HCT116 (cell line): Measurements from ENCODE around the gene AARS2. TPM values are rescaled to one million over a fixed set of nuclear protein-coding genes. Genes with fewer than 3 reads are reported as not detected.

ENCODE experiments used
- ATAC-seq: fragments of 200-7000 bp; cut with Tn5 transposase; 2 replicates; pipeline ENCODE4 v1.9.1; 2020; ENCODE audit warnings: mild to moderate bottlenecking, moderate library complexity
- BruUV-seq: library from RNA; stranded (reverse); fragments of 400-500 nt; replicated peaks from 2 replicates; lab custom pipeline; 2021; lab: Mats Ljungman, UMichigan
- CTCF ChIA-PET: fragments of 300-600 bp; sonication (Branson Sonifier 250); formaldehyde crosslinking; loops from one replicate; lab custom pipeline; 2021; ENCODE audit warnings: antibody characterized with exemption; lab: Charles Lee
- POLR2A ChIA-PET: fragments of 300-600, 350-600 bp; sonication (Branson Sonifier 250); formaldehyde crosslinking; loops from one replicate; lab custom pipeline; 2021; ENCODE audit warnings: antibody characterized with exemption; lab: Charles Lee
- RAD21 ChIA-PET, 2 experiments: fragments of 300-600 bp; sonication (Branson Sonifier 250); formaldehyde crosslinking; loops; one replicate each; lab custom pipeline; 2023; ENCODE audit warnings: low total read pairs in 2 of 2; ENCODE audit not compliant: uncharacterized antibody in 2 of 2, unreplicated experiment in 2 of 2, low non-redundant PET in 1 of 2; lab: Charles Lee
- DNase-seq: peaks from one replicate; pipeline ENCODE4 v3.0.0-alpha.2; 2010; ENCODE audit warnings: low read depth, low spot score
- H2AFZ ChIP-seq: fragments of 200-600 bp; shearing (Covaris generic), sonication (generic); 2 replicates; pipeline ENCODE4 v1.6.1; 2017; ENCODE audit warnings: low read depth, mixed run types, mixed read lengths, antibody characterized with exemption, low read length; ENCODE audit not compliant: poor library complexity, severe bottlenecking
- H3K27ac ChIP-seq: 2 replicates; pipeline ENCODE4 v1.5.1; 2012; ENCODE audit warnings: low read depth, low read length
- H3K27me3 ChIP-seq: fragments of 200-600 bp; sonication (generic); 2 replicates; pipeline ENCODE4 v1.6.1; 2016; ENCODE audit warnings: mixed run types, low read length, mixed read lengths; ENCODE audit not compliant: insufficient read depth
- H3K36me3 ChIP-seq, 2 experiments: fragments of 200-500 bp in 1 of 2; fragments of 200-600 bp in 1 of 2; sonication (Bioruptor generic) in 1 of 2; sonication (generic) in 1 of 2; 2 replicates each; pipeline versions ENCODE4 v1.5.1 to v1.6.1; 2014 to 2016; ENCODE audit warnings: low read length in 2 of 2, inconsistent platforms in 1 of 2, mixed read lengths in 1 of 2, mixed run types in 1 of 2; ENCODE audit not compliant: insufficient read depth in 2 of 2, control insufficient read depth in 1 of 2
- H3K4me1 ChIP-seq, 2 experiments: fragments of 200-600 bp in 1 of 2; sonication (generic) in 1 of 2; 2 replicates each; pipeline versions ENCODE4 v1.5.1 to v1.6.1; 2012 to 2017; ENCODE audit warnings: low read length in 2 of 2, inconsistent platforms in 1 of 2, mild to moderate bottlenecking in 1 of 2, mixed read lengths in 1 of 2, mixed run types in 1 of 2, moderate library complexity in 1 of 2; ENCODE audit not compliant: insufficient read depth in 2 of 2, control insufficient read depth in 1 of 2
- H3K4me2 ChIP-seq: fragments of 200-600 bp; sonication (generic); 2 replicates; pipeline ENCODE4 v1.6.1; 2017; ENCODE audit warnings: mixed run types, low read length, mixed read lengths
- H3K4me3 ChIP-seq, 2 experiments: fragments of 200-600 bp in 1 of 2; sonication (generic) in 1 of 2; replicated peaks in 1 of 2; 2 replicates each; pipeline ENCODE4 v1.5.1; 2011 to 2016; ENCODE audit warnings: low read length in 2 of 2, control low read depth in 1 of 2, low read depth in 1 of 2, mild to moderate bottlenecking in 1 of 2, mixed read lengths in 1 of 2, mixed run types in 1 of 2
- H3K79me2 ChIP-seq: fragments of 200-600 bp; sonication (generic); 2 replicates; pipeline ENCODE4 v1.6.1; 2017; ENCODE audit warnings: mild to moderate bottlenecking, mixed run types, low read length, moderate library complexity, mixed read lengths; ENCODE audit not compliant: insufficient read depth
- H3K9ac ChIP-seq: fragments of 200-600 bp; sonication (generic); 2 replicates; pipeline ENCODE4 v1.6.1; 2016; ENCODE audit warnings: low read length, mixed read lengths
- H3K9me2 ChIP-seq: fragments of 200-600 bp; sonication (generic), shearing (Covaris generic); 2 replicates; pipeline ENCODE4 v1.6.1; 2017; ENCODE audit warnings: mixed run types, mild to moderate bottlenecking, moderate library complexity; ENCODE audit not compliant: insufficient read depth
- H3K9me3 ChIP-seq, 2 experiments: fragments of 200-500 bp in 1 of 2; fragments of 200-600 bp in 1 of 2; sonication (Bioruptor generic) in 1 of 2; sonication (generic) in 1 of 2; 2 replicates each; pipeline ENCODE4 v1.6.1; 2014 to 2017; ENCODE audit warnings: low read length in 2 of 2, mixed read lengths in 2 of 2, inconsistent platforms in 1 of 2, low read depth in 1 of 2, mild to moderate bottlenecking in 1 of 2, mixed run types in 1 of 2, moderate library complexity in 1 of 2; ENCODE audit not compliant: control insufficient read depth in 1 of 2, insufficient read depth in 1 of 2
- H4K20me1 ChIP-seq: fragments of 200-600 bp; sonication (generic), shearing (Covaris generic); 2 replicates; pipeline ENCODE4 v1.6.1; 2017; ENCODE audit warnings: mixed run types, mild to moderate bottlenecking, moderate library complexity; ENCODE audit not compliant: insufficient read depth
- CBX3 ChIP-seq: IDR thresholded peaks from 2 replicates; pipeline ENCODE4 v1.6.1; 2012; ENCODE audit warnings: low read depth
- EZH2 ChIP-seq: fragments of 200-600 bp; sonication (generic); IDR thresholded peaks from 2 replicates; pipeline ENCODE4 v1.6.1; 2017; ENCODE audit warnings: antibody characterized with exemption, mixed run types
- FOSL1 ChIP-seq: IDR thresholded peaks from 2 replicates; pipeline ENCODE4 v1.6.1; 2012; ENCODE audit warnings: low read depth
- JUND ChIP-seq: IDR thresholded peaks from 2 replicates; pipeline ENCODE4 v1.6.1; 2012
- POLR2AphosphoS5 ChIP-seq: IDR thresholded peaks from 2 replicates; pipeline ENCODE4 v1.6.1; 2011; ENCODE audit warnings: mild to moderate bottlenecking, low read depth, low read length, moderate library complexity
- RAD21 ChIP-seq: IDR thresholded peaks from 2 replicates; pipeline ENCODE4 v1.6.1; 2012; ENCODE audit warnings: low read depth, mild to moderate bottlenecking
- SIN3A ChIP-seq: IDR thresholded peaks from 2 replicates; pipeline ENCODE4 v1.6.1; 2012; ENCODE audit warnings: low read depth
- SP1 ChIP-seq: IDR thresholded peaks from 2 replicates; pipeline ENCODE4 v1.6.1; 2012; ENCODE audit warnings: low read depth
- SRF ChIP-seq: IDR thresholded peaks from 2 replicates; pipeline ENCODE4 v1.6.1; 2012; ENCODE audit warnings: low read depth
- TCF7L2 ChIP-seq: IDR thresholded peaks from 2 replicates; pipeline ENCODE4 v1.7.0; 2011; ENCODE audit warnings: borderline replicate concordance, inconsistent platforms; ENCODE audit not compliant: insufficient read depth, insufficient read length; ENCODE audit errors: extremely low read depth
- YY1 ChIP-seq: IDR thresholded peaks from 2 replicates; pipeline ENCODE4 v1.6.1; 2011; ENCODE audit warnings: low read length, low read depth, moderate library complexity, mild to moderate bottlenecking; ENCODE audit not compliant: insufficient replicate concordance; ENCODE audit errors: extremely low read depth
- ZFX ChIP-seq: fragments of 450-650 bp; IDR thresholded peaks from 2 replicates; pipeline ENCODE4 v1.6.1; 2017
- ZNF274 ChIP-seq: fragments of 200-500 bp; sonication (Bioruptor generic); IDR thresholded peaks from 2 replicates; pipeline ENCODE4 v1.6.1; 2014; ENCODE audit warnings: mild to moderate bottlenecking, low read depth, low read length, inconsistent platforms
- intact Hi-C: fragments of 100-400 bp; cut with micrococcal nuclease; formaldehyde crosslinking; loops from 2 replicates; pipeline ENCODE4 v1.10.0; 2022
- total RNA-seq: library from RNA; stranded (reverse); gene quantifications from one replicate; pipeline ENCODE4 v1.2.1, GENCODE V29; 2021; ENCODE audit not compliant: unreplicated experiment
- TF ChIP-seq, protein P1 (sequence below): IDR thresholded peaks from 2 replicates; pipeline ENCODE4 v1.6.1; 2011; ENCODE audit warnings: mild to moderate bottlenecking, low read length, moderate library complexity; ENCODE audit not compliant: insufficient replicate concordance; ENCODE audit errors: extremely low read depth
- TF ChIP-seq, protein P2 (sequence below), 3 experiments: fragments of 200-600 bp in 1 of 3; sonication (generic) in 1 of 3; IDR thresholded peaks in 2 of 3; conservative IDR thresholded peaks in 1 of 3; 2 replicates each; pipeline ENCODE4 v1.5.1; 2012 to 2017; ENCODE audit warnings: low read depth in 2 of 3, low read length in 2 of 3, antibody characterized with exemption in 1 of 3, borderline replicate concordance in 1 of 3, control low read depth in 1 of 3, mild to moderate bottlenecking in 1 of 3, mixed read lengths in 1 of 3, mixed run types in 1 of 3, moderate library complexity in 1 of 3; ENCODE audit not compliant: insufficient read depth in 1 of 3
- TF ChIP-seq, protein P3 (sequence below): IDR thresholded peaks from 2 replicates; pipeline ENCODE4 v1.6.1; 2012
- TF ChIP-seq, protein P4 (sequence below): IDR thresholded peaks from 2 replicates; pipeline ENCODE4 v1.6.1; 2012; ENCODE audit warnings: low read depth
- TF ChIP-seq, protein P5 (sequence below): IDR thresholded peaks from 2 replicates; pipeline ENCODE4 v1.6.1; 2012

AARS2 gene
- total RNA-seq, 1 experiment from 2014 or later: 14.9 TPM

DNA sequence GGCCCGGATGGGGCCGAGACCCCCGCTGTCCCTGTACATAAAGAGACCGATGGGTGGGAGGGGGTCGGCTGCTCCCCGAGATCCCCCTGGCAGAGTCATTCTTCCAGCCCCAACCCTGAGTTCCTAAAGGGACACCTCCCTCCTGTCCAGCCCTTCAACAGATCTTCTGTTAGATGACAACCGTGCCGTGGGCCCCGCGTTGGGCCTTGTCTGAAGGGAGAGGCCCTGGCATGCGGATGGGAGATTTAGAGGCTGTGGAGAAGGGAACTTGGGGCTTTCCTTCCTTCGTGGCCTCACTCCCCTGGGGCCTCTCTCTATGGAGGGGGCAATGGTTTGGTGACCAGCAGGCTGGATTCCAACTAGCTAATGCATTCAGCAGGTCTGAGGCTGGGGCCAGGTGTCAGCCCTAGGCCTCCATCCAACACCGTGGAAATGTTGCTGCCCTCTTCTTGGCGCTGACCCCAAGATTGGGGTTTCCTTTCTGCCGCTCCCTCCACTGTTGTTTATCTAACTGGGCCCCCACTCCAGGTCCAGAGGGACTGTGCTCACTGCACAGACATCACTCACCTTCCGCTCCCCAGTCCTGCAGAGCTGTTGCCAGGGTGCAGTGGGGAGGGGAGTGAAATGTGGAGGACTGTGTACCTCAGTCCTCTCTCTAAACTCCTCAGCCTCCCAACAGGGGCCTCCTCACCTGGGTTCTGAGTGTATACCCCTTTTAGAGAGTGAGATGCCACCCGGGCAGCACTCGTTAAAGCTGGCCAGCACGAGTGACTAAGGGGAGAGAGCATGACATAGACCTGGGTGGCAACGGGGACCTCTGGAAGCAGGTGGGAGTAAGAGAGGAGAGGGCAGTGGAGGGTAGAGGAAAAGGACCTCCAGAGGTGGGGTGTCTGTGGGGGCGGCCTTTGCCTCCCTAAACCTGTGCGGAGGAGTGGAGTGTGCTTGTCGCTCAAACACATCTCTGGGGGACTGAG lies 36.2 kb downstream of the AARS2 start:
- H3K9me3 ChIP-seq: no peaks in the 10 kb centered on the region
- RAD21 ChIA-PET: no interaction called here
- intact Hi-C loops: no loop called here
- no peak overlapping the region for H3K4me2 ChIP-seq
- no peak overlapping the region for H2AFZ ChIP-seq
- H3K27ac ChIP-seq: no peak overlapping the region
- H3K9ac ChIP-seq: no peak overlapping the region
- ATAC-seq: no peak
- H4K20me1 ChIP-seq: no peaks in the 10 kb centered on the region
- POLR2A ChIA-PET: no interaction called here
- no peaks in the 10 kb centered on the region; the same call in 1 of the 2 replicates for H3K27me3 ChIP-seq
- no peak for DNase-seq
- peaks cover 6 to 12% of the 10 kb centered on the region in 2 experiments for H3K4me1 ChIP-seq
- CTCF ChIA-PET: interaction anchor here (1.8 kb wide), 1 partner anchor 9 kb away, joined by 6 read pairs; no protein-coding TSS in a partner anchor
- H3K4me3 ChIP-seq: no peak overlapping the region
- H3K36me3 ChIP-seq: no peaks in the 10 kb centered on the region
- no peaks in the 10 kb centered on the region for H3K9me2 ChIP-seq
- no peaks in the 10 kb centered on the region for H3K79me2 ChIP-seq
- no TSS peak for BruUV-seq
- TF ChIP-seq, protein P1, sequence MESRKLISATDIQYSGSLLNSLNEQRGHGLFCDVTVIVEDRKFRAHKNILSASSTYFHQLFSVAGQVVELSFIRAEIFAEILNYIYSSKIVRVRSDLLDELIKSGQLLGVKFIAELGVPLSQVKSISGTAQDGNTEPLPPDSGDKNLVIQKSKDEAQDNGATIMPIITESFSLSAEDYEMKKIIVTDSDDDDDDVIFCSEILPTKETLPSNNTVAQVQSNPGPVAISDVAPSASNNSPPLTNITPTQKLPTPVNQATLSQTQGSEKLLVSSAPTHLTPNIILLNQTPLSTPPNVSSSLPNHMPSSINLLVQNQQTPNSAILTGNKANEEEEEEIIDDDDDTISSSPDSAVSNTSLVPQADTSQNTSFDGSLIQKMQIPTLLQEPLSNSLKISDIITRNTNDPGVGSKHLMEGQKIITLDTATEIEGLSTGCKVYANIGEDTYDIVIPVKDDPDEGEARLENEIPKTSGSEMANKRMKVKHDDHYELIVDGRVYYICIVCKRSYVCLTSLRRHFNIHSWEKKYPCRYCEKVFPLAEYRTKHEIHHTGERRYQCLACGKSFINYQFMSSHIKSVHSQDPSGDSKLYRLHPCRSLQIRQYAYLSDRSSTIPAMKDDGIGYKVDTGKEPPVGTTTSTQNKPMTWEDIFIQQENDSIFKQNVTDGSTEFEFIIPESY: no peak
- TF ChIP-seq, protein P2, sequence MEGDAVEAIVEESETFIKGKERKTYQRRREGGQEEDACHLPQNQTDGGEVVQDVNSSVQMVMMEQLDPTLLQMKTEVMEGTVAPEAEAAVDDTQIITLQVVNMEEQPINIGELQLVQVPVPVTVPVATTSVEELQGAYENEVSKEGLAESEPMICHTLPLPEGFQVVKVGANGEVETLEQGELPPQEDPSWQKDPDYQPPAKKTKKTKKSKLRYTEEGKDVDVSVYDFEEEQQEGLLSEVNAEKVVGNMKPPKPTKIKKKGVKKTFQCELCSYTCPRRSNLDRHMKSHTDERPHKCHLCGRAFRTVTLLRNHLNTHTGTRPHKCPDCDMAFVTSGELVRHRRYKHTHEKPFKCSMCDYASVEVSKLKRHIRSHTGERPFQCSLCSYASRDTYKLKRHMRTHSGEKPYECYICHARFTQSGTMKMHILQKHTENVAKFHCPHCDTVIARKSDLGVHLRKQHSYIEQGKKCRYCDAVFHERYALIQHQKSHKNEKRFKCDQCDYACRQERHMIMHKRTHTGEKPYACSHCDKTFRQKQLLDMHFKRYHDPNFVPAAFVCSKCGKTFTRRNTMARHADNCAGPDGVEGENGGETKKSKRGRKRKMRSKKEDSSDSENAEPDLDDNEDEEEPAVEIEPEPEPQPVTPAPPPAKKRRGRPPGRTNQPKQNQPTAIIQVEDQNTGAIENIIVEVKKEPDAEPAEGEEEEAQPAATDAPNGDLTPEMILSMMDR (IDR thresholded peaks at IDR 0.05 in 2 of 3, conservative IDR thresholded peaks at IDR 0.05 in 1 of 3; ENCODE audit: borderline replicate concordance in 1 of 3, insufficient read depth in 1 of 3, low read depth in 2 of 3, low read length in 2 of 3): no peak
- TF ChIP-seq ZFX: no peak
- no peak for TF ChIP-seq FOSL1
- TF ChIP-seq ZNF274: no peak
- TF ChIP-seq, protein P3, sequence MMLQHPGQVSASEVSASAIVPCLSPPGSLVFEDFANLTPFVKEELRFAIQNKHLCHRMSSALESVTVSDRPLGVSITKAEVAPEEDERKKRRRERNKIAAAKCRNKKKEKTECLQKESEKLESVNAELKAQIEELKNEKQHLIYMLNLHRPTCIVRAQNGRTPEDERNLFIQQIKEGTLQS: no peak
- TF ChIP-seq EZH2: no peak
- TF ChIP-seq JUND: no peak
- no peak for TF ChIP-seq SP1
- TF ChIP-seq POLR2AphosphoS5: no peak
- TF ChIP-seq, protein P4, sequence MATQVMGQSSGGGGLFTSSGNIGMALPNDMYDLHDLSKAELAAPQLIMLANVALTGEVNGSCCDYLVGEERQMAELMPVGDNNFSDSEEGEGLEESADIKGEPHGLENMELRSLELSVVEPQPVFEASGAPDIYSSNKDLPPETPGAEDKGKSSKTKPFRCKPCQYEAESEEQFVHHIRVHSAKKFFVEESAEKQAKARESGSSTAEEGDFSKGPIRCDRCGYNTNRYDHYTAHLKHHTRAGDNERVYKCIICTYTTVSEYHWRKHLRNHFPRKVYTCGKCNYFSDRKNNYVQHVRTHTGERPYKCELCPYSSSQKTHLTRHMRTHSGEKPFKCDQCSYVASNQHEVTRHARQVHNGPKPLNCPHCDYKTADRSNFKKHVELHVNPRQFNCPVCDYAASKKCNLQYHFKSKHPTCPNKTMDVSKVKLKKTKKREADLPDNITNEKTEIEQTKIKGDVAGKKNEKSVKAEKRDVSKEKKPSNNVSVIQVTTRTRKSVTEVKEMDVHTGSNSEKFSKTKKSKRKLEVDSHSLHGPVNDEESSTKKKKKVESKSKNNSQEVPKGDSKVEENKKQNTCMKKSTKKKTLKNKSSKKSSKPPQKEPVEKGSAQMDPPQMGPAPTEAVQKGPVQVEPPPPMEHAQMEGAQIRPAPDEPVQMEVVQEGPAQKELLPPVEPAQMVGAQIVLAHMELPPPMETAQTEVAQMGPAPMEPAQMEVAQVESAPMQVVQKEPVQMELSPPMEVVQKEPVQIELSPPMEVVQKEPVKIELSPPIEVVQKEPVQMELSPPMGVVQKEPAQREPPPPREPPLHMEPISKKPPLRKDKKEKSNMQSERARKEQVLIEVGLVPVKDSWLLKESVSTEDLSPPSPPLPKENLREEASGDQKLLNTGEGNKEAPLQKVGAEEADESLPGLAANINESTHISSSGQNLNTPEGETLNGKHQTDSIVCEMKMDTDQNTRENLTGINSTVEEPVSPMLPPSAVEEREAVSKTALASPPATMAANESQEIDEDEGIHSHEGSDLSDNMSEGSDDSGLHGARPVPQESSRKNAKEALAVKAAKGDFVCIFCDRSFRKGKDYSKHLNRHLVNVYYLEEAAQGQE: no peak
- TF ChIP-seq CBX3: no peak
- TF ChIP-seq YY1: no peak
- TF ChIP-seq, protein P5, sequence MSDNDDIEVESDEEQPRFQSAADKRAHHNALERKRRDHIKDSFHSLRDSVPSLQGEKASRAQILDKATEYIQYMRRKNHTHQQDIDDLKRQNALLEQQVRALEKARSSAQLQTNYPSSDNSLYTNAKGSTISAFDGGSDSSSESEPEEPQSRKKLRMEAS: no peak
- no peak for TF ChIP-seq TCF7L2
- no peak for TF ChIP-seq SIN3A
- no peak for TF ChIP-seq SRF
- no peak for TF ChIP-seq RAD21
